Neutrophil (primary cell): Measurements from ENCODE around the gene ZNF665.
"Not testable (repeated sequence)": the region's sequence is repeated elsewhere in the genome, so short reads cannot be mapped to it uniquely, and the experiment has no call there.

Source experiments
- H3K27ac ChIP-seq: fragments of 200-600 bp; sonication (generic); 2 replicates; pipeline ENCODE4 v1.5.1; 2016; ENCODE audit warnings: mild to moderate bottlenecking, moderate library complexity
- H3K27me3 ChIP-seq: fragments of 200-600 bp; sonication (generic); 2 replicates; pipeline ENCODE4 v1.6.0; 2016; ENCODE audit warnings: mild to moderate bottlenecking
- H3K36me3 ChIP-seq: fragments of 200-600 bp; sonication (generic); 2 replicates; pipeline ENCODE4 v1.5.1; 2017
- H3K4me1 ChIP-seq, 2 experiments: fragments of 200-600 bp in 1 of 2; sonication (generic) in 1 of 2; 1 replicate in 1 of 2; 2 replicates in 1 of 2; pipeline versions ENCODE4 v1.5.1 to v1.6.1; 2013 to 2016; ENCODE audit warnings: low read depth in 1 of 2, low read length in 1 of 2, mild to moderate bottlenecking in 1 of 2, moderate library complexity in 1 of 2; ENCODE audit not compliant: control insufficient read depth in 1 of 2, insufficient read depth in 1 of 2
- H3K4me3 ChIP-seq, 2 experiments: fragments of 200-600 bp in 1 of 2; sonication (generic) in 1 of 2; 1 replicate in 1 of 2; 2 replicates in 1 of 2; pipeline ENCODE4 v1.5.1; 2013 to 2016; ENCODE audit warnings: low read depth in 1 of 2, low read length in 1 of 2, mild to moderate bottlenecking in 1 of 2, moderate library complexity in 1 of 2
- H3K9me3 ChIP-seq: fragments of 200-600 bp; sonication (generic); 2 replicates; pipeline ENCODE4 v1.5.1; 2016
- TF ChIP-seq, protein P1 (sequence below): fragments of 200-600 bp; sonication (generic); IDR thresholded peaks from 2 replicates; pipeline ENCODE4 v1.5.1; 2016; ENCODE audit warnings: antibody characterized with exemption

Gene ZNF665

DNA sequence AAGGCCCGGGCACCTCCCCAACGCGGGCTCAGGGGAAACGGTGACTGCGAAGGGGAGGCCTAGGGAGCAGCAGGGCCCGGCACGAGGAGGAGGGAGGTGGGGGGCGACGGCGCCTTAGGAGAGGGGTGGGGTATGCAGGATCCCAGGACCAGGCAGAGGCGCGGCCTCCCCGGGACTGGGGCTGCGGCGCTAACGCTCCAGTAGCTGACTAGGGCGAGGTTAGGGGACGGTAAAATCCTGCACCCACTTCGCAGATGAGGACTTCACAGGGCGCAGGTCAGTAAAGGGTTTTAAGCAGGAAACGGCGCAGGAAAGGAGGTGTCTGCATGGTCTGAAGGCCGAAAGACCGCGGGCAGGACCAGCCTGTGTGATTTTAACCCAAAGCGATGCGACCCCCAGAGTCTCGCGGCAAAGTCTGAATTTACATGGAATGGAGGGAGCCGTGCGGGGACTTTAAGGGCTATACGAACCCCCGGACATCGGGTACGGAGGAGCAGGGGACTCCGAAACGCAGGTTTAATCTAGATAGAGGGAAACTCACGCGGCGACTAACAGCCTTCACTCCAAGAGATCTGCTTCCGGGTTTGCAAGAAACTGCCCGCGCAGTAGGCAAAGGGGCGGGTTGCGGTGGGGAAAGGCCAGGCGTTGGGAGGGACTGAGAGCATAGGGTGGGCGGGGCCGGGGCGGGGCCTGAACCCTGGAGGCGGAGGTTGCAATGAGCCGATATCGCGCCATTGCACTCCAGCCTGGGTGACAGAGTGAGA is at the start of gene ZNF665:
Gene ZNF665 (minus strand): TSS at position 588 of the 764 bp plus-strand sequence. CDS start 10,460 bp downstream, outside the sequence.
- Histone ChIP-seq H3K9me3 (peaks cover 5% of the 10 kb centered on the region), H3K27ac (peak within 1 kb of the TSS; percentile 70), H3K36me3 (no peaks in the 10 kb centered on the region), H3K4me3 (peak within 1 kb of the TSS; percentile 78), H3K4me1 (peaks cover 26 to 27% of the 10 kb centered on the region in 2 experiments), H3K27me3 (no peaks in the 10 kb centered on the region)
- TF ChIP-seq, protein P1, sequence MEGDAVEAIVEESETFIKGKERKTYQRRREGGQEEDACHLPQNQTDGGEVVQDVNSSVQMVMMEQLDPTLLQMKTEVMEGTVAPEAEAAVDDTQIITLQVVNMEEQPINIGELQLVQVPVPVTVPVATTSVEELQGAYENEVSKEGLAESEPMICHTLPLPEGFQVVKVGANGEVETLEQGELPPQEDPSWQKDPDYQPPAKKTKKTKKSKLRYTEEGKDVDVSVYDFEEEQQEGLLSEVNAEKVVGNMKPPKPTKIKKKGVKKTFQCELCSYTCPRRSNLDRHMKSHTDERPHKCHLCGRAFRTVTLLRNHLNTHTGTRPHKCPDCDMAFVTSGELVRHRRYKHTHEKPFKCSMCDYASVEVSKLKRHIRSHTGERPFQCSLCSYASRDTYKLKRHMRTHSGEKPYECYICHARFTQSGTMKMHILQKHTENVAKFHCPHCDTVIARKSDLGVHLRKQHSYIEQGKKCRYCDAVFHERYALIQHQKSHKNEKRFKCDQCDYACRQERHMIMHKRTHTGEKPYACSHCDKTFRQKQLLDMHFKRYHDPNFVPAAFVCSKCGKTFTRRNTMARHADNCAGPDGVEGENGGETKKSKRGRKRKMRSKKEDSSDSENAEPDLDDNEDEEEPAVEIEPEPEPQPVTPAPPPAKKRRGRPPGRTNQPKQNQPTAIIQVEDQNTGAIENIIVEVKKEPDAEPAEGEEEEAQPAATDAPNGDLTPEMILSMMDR, result no peak

DNA sequence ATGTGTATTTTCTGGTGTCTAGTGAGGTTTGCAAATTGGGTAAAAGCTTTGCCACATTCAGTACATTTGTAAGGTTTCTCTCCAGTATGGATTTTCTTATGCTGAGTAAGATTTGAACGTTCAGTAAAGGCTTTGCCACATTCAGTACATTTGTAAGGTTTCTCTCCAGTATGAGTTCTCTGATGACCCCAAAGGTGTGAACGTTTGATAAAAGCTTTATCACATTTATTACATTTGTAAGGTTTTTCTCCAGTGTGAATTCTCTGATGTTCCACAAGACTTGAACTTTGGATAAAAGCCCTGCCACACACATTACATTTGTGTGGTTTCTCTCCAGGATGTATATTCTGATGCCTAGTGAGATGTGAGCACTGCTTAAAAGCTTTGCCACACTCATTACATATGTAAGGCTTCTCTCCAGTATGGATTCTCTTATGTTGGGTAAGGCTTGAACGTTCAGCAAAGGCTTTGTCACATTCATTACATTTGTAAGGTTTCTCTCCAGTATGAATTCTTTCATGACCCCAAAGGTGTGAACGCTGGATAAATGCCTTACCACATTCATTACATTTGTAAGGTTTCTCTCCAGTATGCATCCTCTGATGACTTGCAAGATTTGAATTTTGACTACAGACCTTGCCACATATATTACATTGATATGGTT is 44.1 kb upstream of the ZNF665 start:
- Histone ChIP-seq H3K9me3 (peaks cover 56% of the 10 kb centered on the region), H3K36me3 (no peaks in the 10 kb centered on the region)
- TF ChIP-seq, protein P1, result no peak

DNA sequence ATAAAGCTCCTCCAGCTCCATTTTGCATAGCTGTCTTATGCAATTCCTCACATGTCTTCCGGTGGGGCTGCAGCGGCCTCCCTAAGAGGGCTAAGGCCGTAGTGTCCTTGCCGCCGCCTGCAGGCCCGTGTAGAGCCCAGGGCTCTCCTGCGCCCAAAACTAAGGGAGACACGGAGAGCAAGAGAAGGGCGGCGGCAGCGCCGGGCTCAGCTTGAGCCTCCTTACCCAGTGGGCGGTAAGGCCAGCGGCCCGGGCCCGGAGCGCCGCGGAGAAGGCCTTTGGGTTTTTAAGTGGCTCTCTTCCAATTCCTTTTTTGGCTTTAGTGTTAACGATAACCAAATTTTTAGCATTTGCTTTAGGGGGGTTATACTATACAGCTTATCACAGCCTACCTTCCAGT is 31.4 kb upstream of the ZNF665 start:
- Histone ChIP-seq H3K27ac (no peak overlapping the region), H3K4me3 (no peak overlapping the region), H3K36me3 (no peaks in the 10 kb centered on the region), H3K27me3 (no peaks in the 10 kb centered on the region), H3K4me1 (no peaks in the 10 kb centered on the region), H3K9me3 (peaks cover 41% of the 10 kb centered on the region)
- TF ChIP-seq, protein P1, result no peak

More for the DNA sequence above, 44.1 kb upstream of the ZNF665 start:
- H3K4me3 ChIP-seq, result no peak overlapping the region
- H3K27ac ChIP-seq, result no peak overlapping the region
- H3K27me3 ChIP-seq, result no peaks in the 10 kb centered on the region
- H3K4me1 ChIP-seq, result no peaks in the 10 kb centered on the region

- H3K27ac ChIP-seq, H3K4me3 ChIP-seq, H3K27me3 ChIP-seq, H3K36me3 ChIP-seq, H3K4me1 ChIP-seq: not testable (repeated sequence)
- H3K9me3 ChIP-seq, result peaks cover 58% of the 10 kb centered on the region
Observed at GRCh38 chr19:53222716-53223115, 29.6 kb upstream of the ZNF665 start.

DNA sequence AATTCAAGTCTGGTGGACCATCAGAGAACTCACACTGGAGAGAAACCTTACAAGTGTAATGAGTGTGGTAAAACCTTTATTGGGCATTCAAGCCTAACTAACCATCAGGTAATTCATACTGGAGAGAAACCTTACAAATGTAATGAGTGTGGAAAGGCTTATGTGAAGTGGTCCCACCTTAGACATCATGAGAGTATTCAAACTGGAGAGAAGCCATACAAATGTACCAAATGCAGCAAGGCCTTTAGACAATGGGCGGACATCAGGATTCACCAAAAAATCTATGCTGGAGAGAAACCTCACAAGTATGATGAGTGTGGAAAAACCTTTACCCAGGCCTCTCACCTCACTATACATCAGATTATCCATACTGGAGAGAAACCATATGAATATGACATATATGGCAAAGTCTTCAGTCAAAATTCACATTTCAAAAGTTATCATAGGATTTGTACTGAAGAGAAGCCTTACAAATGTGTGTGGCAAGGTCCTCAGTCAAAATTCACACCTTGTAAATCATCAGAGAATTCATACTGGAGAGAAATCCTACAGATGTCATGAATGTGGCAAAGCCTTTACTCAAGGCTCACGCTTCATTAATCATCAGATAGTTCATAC is 19.7 kb upstream of the ZNF665 start:
- Histone ChIP-seq H3K27ac (no peak overlapping the region), H3K27me3 (no peaks in the 10 kb centered on the region), H3K9me3 (peaks cover 97% of the 10 kb centered on the region), H3K4me3 (no peak overlapping the region), H3K4me1 (no peaks in the 10 kb centered on the region), H3K36me3 (peaks cover 28% of the 10 kb centered on the region)
- TF ChIP-seq, protein P1, result no peak

GRCh38 chr19:53211554-53211953 is 18.4 kb upstream of the ZNF665 start:
- H3K27ac ChIP-seq, H3K27me3 ChIP-seq, H3K4me1 ChIP-seq, H3K4me3 ChIP-seq: not testable (repeated sequence)
- H3K9me3 ChIP-seq, result peaks cover 90% of the 10 kb centered on the region
- H3K36me3 ChIP-seq, result peaks cover 28% of the 10 kb centered on the region
